Liver (tissue), 3 donors: Measurements from ENCODE around the gene FRMD1.
A peak's percentile ranks its signal among the peaks of the same experiment; 100 is the strongest.

Experiments used
- ATF3 ChIP-seq: IDR thresholded peaks from 2 replicates; pipeline ENCODE4 v1.6.1; 2016; ENCODE audit warnings: antibody characterized with exemption
- JUND ChIP-seq, 2 donors: IDR thresholded peaks; 2 replicates each; pipeline ENCODE4 v1.6.1; 2016; ENCODE audit warnings: antibody characterized with exemption in 2 of 2
- MAX ChIP-seq: IDR thresholded peaks from 2 replicates; pipeline ENCODE4 v1.6.1; 2016; ENCODE audit warnings: antibody characterized with exemption
- RXRA ChIP-seq, 2 donors: IDR thresholded peaks; 2 replicates each; pipeline ENCODE4 v1.6.1; 2017 to 2018; ENCODE audit warnings: antibody characterized with exemption in 2 of 2, mild to moderate bottlenecking in 1 of 2
- SP1 ChIP-seq: IDR thresholded peaks from 2 replicates; pipeline ENCODE4 v1.6.1; 2018; ENCODE audit warnings: antibody characterized with exemption, mild to moderate bottlenecking
- TAF1 ChIP-seq: conservative IDR thresholded peaks from 2 replicates; pipeline ENCODE4 v1.6.1; 2016; ENCODE audit warnings: antibody characterized with exemption, mild to moderate bottlenecking
- YY1 ChIP-seq: IDR thresholded peaks from 2 replicates; pipeline ENCODE4 v1.6.1; 2016; ENCODE audit warnings: antibody characterized with exemption, mild to moderate bottlenecking
- TF ChIP-seq, protein P1 (sequence below): IDR thresholded peaks from 2 replicates; pipeline ENCODE4 v1.6.1; 2016; ENCODE audit warnings: antibody characterized with exemption, mild to moderate bottlenecking
- TF ChIP-seq, protein P2 (sequence below): fragments of 150-350 bp; IDR thresholded peaks from 2 replicates; pipeline ENCODE4 v1.5.1; 2017; ENCODE audit warnings: improper control_type of control experiment, low read depth, low read length; ENCODE audit not compliant: missing input control
- donor health status: healthy.
- donor health status: healthy.

- TF ChIP-seq, protein P1, sequence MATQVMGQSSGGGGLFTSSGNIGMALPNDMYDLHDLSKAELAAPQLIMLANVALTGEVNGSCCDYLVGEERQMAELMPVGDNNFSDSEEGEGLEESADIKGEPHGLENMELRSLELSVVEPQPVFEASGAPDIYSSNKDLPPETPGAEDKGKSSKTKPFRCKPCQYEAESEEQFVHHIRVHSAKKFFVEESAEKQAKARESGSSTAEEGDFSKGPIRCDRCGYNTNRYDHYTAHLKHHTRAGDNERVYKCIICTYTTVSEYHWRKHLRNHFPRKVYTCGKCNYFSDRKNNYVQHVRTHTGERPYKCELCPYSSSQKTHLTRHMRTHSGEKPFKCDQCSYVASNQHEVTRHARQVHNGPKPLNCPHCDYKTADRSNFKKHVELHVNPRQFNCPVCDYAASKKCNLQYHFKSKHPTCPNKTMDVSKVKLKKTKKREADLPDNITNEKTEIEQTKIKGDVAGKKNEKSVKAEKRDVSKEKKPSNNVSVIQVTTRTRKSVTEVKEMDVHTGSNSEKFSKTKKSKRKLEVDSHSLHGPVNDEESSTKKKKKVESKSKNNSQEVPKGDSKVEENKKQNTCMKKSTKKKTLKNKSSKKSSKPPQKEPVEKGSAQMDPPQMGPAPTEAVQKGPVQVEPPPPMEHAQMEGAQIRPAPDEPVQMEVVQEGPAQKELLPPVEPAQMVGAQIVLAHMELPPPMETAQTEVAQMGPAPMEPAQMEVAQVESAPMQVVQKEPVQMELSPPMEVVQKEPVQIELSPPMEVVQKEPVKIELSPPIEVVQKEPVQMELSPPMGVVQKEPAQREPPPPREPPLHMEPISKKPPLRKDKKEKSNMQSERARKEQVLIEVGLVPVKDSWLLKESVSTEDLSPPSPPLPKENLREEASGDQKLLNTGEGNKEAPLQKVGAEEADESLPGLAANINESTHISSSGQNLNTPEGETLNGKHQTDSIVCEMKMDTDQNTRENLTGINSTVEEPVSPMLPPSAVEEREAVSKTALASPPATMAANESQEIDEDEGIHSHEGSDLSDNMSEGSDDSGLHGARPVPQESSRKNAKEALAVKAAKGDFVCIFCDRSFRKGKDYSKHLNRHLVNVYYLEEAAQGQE, result no peak
- TF ChIP-seq, protein P2, sequence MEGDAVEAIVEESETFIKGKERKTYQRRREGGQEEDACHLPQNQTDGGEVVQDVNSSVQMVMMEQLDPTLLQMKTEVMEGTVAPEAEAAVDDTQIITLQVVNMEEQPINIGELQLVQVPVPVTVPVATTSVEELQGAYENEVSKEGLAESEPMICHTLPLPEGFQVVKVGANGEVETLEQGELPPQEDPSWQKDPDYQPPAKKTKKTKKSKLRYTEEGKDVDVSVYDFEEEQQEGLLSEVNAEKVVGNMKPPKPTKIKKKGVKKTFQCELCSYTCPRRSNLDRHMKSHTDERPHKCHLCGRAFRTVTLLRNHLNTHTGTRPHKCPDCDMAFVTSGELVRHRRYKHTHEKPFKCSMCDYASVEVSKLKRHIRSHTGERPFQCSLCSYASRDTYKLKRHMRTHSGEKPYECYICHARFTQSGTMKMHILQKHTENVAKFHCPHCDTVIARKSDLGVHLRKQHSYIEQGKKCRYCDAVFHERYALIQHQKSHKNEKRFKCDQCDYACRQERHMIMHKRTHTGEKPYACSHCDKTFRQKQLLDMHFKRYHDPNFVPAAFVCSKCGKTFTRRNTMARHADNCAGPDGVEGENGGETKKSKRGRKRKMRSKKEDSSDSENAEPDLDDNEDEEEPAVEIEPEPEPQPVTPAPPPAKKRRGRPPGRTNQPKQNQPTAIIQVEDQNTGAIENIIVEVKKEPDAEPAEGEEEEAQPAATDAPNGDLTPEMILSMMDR, result no peak
- TF ChIP-seq RXRA (IDR thresholded peaks at IDR 0.05) (no peak), ATF3 (peak; percentile 57), JUND (IDR thresholded peaks at IDR 0.05) (peak; percentile 64 to 73), YY1 (no peak), MAX (no peak), TAF1 (no peak), SP1 (peak; percentile 72)
Observed at GRCh38 chr6:168116975-168117899, 38.2 kb upstream of the FRMD1 start.
